Activated CD4-positive, alpha-beta T cell treated with anti-CD3 and anti-CD28 coated beads for 1 hour (primary cell): ENCODE results near the gene PTPA.
"Not testable (repeated sequence)": the region's sequence is repeated elsewhere in the genome, so short reads cannot be mapped to it uniquely, and the experiment has no call there.

ENCODE experiments used
- DNase-seq: peaks from one replicate; pipeline ENCODE4 v3.0.0-alpha.2; 2020

PTPA gene

GRCh38 chr9:129161534-129161837 is 50.3 kb downstream of the PTPA start:
- no peak for DNase-seq

- DNase-seq, result no peak
These were observed 51.4 kb downstream of the PTPA start for GRCh38 chr9:129162497-129163197.

- not testable (repeated sequence) for DNase-seq
These were observed 52.0 kb downstream of the PTPA start for GRCh38 chr9:129163198-129163670.

- DNase-seq, result no peak
These were observed 52.5 kb downstream of the PTPA start for GRCh38 chr9:129163753-129164152.

GRCh38 chr9:129164246-129164930 is 53.2 kb downstream of the PTPA start:
- no peak for DNase-seq

- DNase-seq, result no peak
These were observed 54.0 kb downstream of the PTPA start for GRCh38 chr9:129165198-129165597.

- DNase-seq, result no peak
These were observed 55.7 kb downstream of the PTPA start for GRCh38 chr9:129166623-129167557.

- no peak for DNase-seq
These were observed 59.0 kb downstream of the PTPA start for GRCh38 chr9:129170229-129170628.

- no peak for DNase-seq
These were observed 61.0 kb downstream of the PTPA start for GRCh38 chr9:129171993-129172751.

GRCh38 chr9:129172816-129173215 is 61.6 kb downstream of the PTPA start:
- no peak for DNase-seq

- no peak for DNase-seq
These were observed 62.3 kb downstream of the PTPA start for GRCh38 chr9:129173296-129174101.

- DNase-seq, result peak; percentile 69
These were observed 63.0 kb downstream of the PTPA start for GRCh38 chr9:129174102-129174723.

GRCh38 chr9:129174724-129175514 is 63.7 kb downstream of the PTPA start:
- no peak for DNase-seq

- DNase-seq, result no peak
These were observed 64.3 kb downstream of the PTPA start for GRCh38 chr9:129175515-129175824.

- peak; percentile 21 for DNase-seq
These were observed 64.8 kb downstream of the PTPA start for GRCh38 chr9:129175825-129176633.

- no peak for DNase-seq
These were observed 65.7 kb downstream of the PTPA start for GRCh38 chr9:129176701-129177442.

- DNase-seq, result no peak
These were observed 66.2 kb downstream of the PTPA start for GRCh38 chr9:129177443-129177790.

GRCh38 chr9:129177791-129178567 is 66.8 kb downstream of the PTPA start, which contains the start of gene IER5L:
Gene IER5L (minus strand): TSS chr9:129178261. CDS start chr9:129178052, 209 bp downstream.
- peak; percentile 91 for DNase-seq
